GM21515 (cell line): ENCODE data around the gene TMEM63C.

Experiments used
- ATAC-seq: cut with Tn5 transposase; IDR thresholded peaks from one replicate; pipeline ENCODE4 v1.9.1; 2021; ENCODE audit not compliant: unreplicated experiment

Gene TMEM63C

GRCh38 chr14:77181603-77182437 lies at the start of gene TMEM63C:
Gene TMEM63C (plus strand): TSS chr14:77181798. CDS start chr14:77218814, 37,016 bp downstream.
- no peak for ATAC-seq

GRCh38 chr14:77131871-77132486 lies 49.6 kb upstream of the TMEM63C start:
- no peak for ATAC-seq

GRCh38 chr14:77133720-77134338 lies 47.8 kb upstream of the TMEM63C start:
- ATAC-seq = no peak

- ATAC-seq = no peak
Measured at GRCh38 chr14:77139022-77139421, 42.6 kb upstream of the TMEM63C start.

- no peak for ATAC-seq
Measured at GRCh38 chr14:77139540-77140358, 41.8 kb upstream of the TMEM63C start.

GRCh38 chr14:77140359-77141213 lies 41.0 kb upstream of the TMEM63C start:
- ATAC-seq = no peak

- no peak for ATAC-seq
Measured at GRCh38 chr14:77141214-77142004, 40.2 kb upstream of the TMEM63C start, which contains the start of gene ZDHHC22. Gene ZDHHC22 (minus strand): TSS chr14:77141791. CDS start chr14:77139738, 2,053 bp downstream.

GRCh38 chr14:77142005-77142800 lies 39.4 kb upstream of the TMEM63C start:
- no peak for ATAC-seq

- ATAC-seq = no peak
Measured at GRCh38 chr14:77143071-77143470, 38.5 kb upstream of the TMEM63C start.

GRCh38 chr14:77144412-77145115 lies 37.0 kb upstream of the TMEM63C start:
- no peak for ATAC-seq

GRCh38 chr14:77145975-77146740 lies 35.4 kb upstream of the TMEM63C start:
- no peak for ATAC-seq

GRCh38 chr14:77148510-77149231 lies 32.9 kb upstream of the TMEM63C start:
- no peak for ATAC-seq

GRCh38 chr14:77151245-77151644 lies 30.4 kb upstream of the TMEM63C start:
- no peak for ATAC-seq

- no peak for ATAC-seq
Measured at GRCh38 chr14:77151918-77152588, 29.5 kb upstream of the TMEM63C start.

GRCh38 chr14:77153802-77154201 lies 27.8 kb upstream of the TMEM63C start:
- no peak for ATAC-seq

GRCh38 chr14:77154421-77154820 lies 27.2 kb upstream of the TMEM63C start:
- ATAC-seq = no peak
